Transverse colon (tissue), 4 donors: Measurements from ENCODE around the gene ABHD6. TPM values are rescaled to one million over a fixed set of nuclear protein-coding genes. Genes with fewer than 3 reads are reported as not detected.

ENCODE experiments used
- DNase-seq: peaks from one replicate; pipeline ENCODE4 v3.0.0-alpha.2; 2019
- H3K27ac ChIP-seq, 4 donors: fragments of 200-600 bp; sonication (generic); 2 replicates each; pipeline ENCODE4 v1.5.1; 2016 to 2018; ENCODE audit warnings: inconsistent platforms in 4 of 4
- H3K27me3 ChIP-seq: fragments of 200-600 bp; sonication (generic); 2 replicates; pipeline ENCODE4 v1.5.1; 2017; ENCODE audit warnings: inconsistent platforms
- H3K36me3 ChIP-seq, 4 donors: fragments of 200-600 bp; sonication (generic); 2 replicates each; pipeline ENCODE4 v1.5.1; 2017 to 2019; ENCODE audit warnings: inconsistent platforms in 4 of 4
- H3K4me1 ChIP-seq, 4 donors: fragments of 200-600 bp; sonication (generic); 2 replicates each; pipeline ENCODE4 v1.5.1; 2017 to 2020; ENCODE audit warnings: inconsistent platforms in 4 of 4
- H3K4me3 ChIP-seq, 4 donors: fragments of 200-600 bp; sonication (generic); 1 replicate in 1 of 4; 2 replicates in 3 of 4; pipeline versions ENCODE4 v1.5.1 to v1.6.1; 2017 to 2019; ENCODE audit warnings: inconsistent platforms in 4 of 4
- H3K9me3 ChIP-seq, 2 donors: fragments of 200-600 bp; sonication (generic); 2 replicates each; pipeline ENCODE4 v1.5.1; 2017 to 2019; ENCODE audit warnings: inconsistent platforms in 2 of 2
- EP300 ChIP-seq: sonication (generic); formaldehyde crosslinking; IDR thresholded peaks from one replicate; pipeline ENCODE4 v1.6.1; 2017; ENCODE audit warnings: antibody characterized with exemption, low read depth
- POLR2A ChIP-seq: fragments of 450-650 bp; IDR thresholded peaks from one replicate; pipeline ENCODE4 v1.6.1; 2016; ENCODE audit warnings: antibody characterized with exemption, mild to moderate bottlenecking, moderate library complexity
- POLR2AphosphoS5 ChIP-seq, 3 donors: sonication (generic); formaldehyde crosslinking; IDR thresholded peaks; one replicate each; pipeline ENCODE4 v1.6.1; 2016; ENCODE audit warnings: antibody characterized with exemption in 3 of 3
- WGBS, 2 donors: methylation state at CpG; one replicate each; pipeline ENCODE4 v1.1.5; 2018; ENCODE audit warnings: low coverage in 1 of 2; 5-methylcytosine and 5-hydroxymethylcytosine counted together
- in situ Hi-C, 4 donors: fragments of 200-750 bp; cut with MboI; loops; one replicate each; pipeline versions ENCODE4 v1.15.0 to v1.15.1; 2017; ENCODE audit warnings: low sequenced_read_pairs in 3 of 4, low pct_ligation_motif_present in 1 of 4, low pct_unique_long_range_greater_than_20kb in 1 of 4
- intact Hi-C: fragments of 100-400 bp; cut with DNase I; formaldehyde crosslinking; loops from one replicate; pipeline ENCODE4 v1.15.1; 2023; ENCODE audit warnings: low total_unique reads
- total RNA-seq, 4 donors: library from RNA; depleted of rRNA; stranded (reverse); fragments of >200 nt; gene quantifications; one replicate each; pipeline ENCODE4 v1.1.0, GENCODE V29; 2016
- TF ChIP-seq, protein P1 (sequence below), 5 experiments: fragments of 200-600 bp in 3 of 5; fragments of 450-650 bp in 2 of 5; sonication (generic) in 3 of 5; IDR thresholded peaks; 1 replicate in 2 of 5; 2 replicates in 3 of 5; pipeline ENCODE4 v1.5.1; 2016 to 2017; ENCODE audit warnings: antibody characterized with exemption in 5 of 5, inconsistent platforms in 3 of 5, mild to moderate bottlenecking in 2 of 5, moderate library complexity in 1 of 5

ABHD6 gene
- total RNA-seq, 4 donors from 2014 or later: 5.2 to 68.1 (median 32.0) TPM

DNA sequence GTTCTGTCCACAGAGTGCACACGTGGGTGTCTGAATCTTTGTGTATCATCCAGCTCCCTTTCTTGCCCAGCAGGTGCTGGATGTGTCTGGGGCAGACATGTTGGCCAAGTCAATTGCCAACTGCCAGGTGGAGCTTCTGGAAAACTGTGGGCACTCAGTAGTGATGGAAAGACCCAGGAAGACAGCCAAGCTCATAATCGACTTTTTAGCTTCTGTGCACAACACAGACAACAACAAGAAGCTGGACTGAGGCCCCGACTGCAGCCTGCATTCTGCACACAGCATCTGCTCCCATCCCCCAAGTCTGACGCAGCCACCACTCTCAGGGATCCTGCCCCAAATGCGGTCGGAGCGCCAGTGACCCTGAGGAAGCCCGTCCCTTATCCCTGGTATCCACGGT is 55.9 kb downstream of the ABHD6 start:
- Histone ChIP-seq H3K27ac (no peak overlapping the region), H3K9me3 (no peaks in the 10 kb centered on the region), H3K4me1 (no peaks in the 10 kb centered on the region), H3K4me3 (no peak overlapping the region), H3K36me3 (peaks cover 0 to 4% (median 0%) of the 10 kb centered on the region in 4 donors), H3K27me3 (no peaks in the 10 kb centered on the region)
- intact Hi-C loops (no loop called here), in situ Hi-C loops (loop anchor here in 1 of 4 donors (10.0 kb wide), 1 partner anchor 49 kb away; no protein-coding TSS in a partner anchor)
- TF ChIP-seq EP300 (no peak), POLR2AphosphoS5 (IDR thresholded peaks at IDR 0.05) (no peak), POLR2A (no peak)
- TF ChIP-seq, protein P1, sequence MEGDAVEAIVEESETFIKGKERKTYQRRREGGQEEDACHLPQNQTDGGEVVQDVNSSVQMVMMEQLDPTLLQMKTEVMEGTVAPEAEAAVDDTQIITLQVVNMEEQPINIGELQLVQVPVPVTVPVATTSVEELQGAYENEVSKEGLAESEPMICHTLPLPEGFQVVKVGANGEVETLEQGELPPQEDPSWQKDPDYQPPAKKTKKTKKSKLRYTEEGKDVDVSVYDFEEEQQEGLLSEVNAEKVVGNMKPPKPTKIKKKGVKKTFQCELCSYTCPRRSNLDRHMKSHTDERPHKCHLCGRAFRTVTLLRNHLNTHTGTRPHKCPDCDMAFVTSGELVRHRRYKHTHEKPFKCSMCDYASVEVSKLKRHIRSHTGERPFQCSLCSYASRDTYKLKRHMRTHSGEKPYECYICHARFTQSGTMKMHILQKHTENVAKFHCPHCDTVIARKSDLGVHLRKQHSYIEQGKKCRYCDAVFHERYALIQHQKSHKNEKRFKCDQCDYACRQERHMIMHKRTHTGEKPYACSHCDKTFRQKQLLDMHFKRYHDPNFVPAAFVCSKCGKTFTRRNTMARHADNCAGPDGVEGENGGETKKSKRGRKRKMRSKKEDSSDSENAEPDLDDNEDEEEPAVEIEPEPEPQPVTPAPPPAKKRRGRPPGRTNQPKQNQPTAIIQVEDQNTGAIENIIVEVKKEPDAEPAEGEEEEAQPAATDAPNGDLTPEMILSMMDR (IDR thresholded peaks at IDR 0.05): no peak
- WGBS, 2 donors: 77 to 95% methylated on average over 3 to 9 of the region's 9 CpGs
- DNase-seq: no peak

GRCh38 chr3:58296269-58296668 is 58.7 kb downstream of the ABHD6 start:
- peaks cover 12% of the 10 kb centered on the region for H3K27me3 ChIP-seq
- no peak overlapping the region for H3K27ac ChIP-seq
- 71 to 100% methylated on average over 1 to 5 of the region's 5 CpGs for WGBS, 2 donors
- DNase-seq: no peak
- H3K9me3 ChIP-seq: no peaks in the 10 kb centered on the region
- H3K4me3 ChIP-seq: no peak overlapping the region
- H3K4me1 ChIP-seq: no peaks in the 10 kb centered on the region
- in situ Hi-C loops (loop anchor here in 2 of 4 donors (5.0 to 10.0 kb wide), 2 partner anchors 51 to 114 kb away; no protein-coding TSS in a partner anchor), intact Hi-C loops (no loop called here)
- TF ChIP-seq, protein P1 (IDR thresholded peaks at IDR 0.05): no peak
- TF ChIP-seq POLR2A (no peak), POLR2AphosphoS5 (IDR thresholded peaks at IDR 0.05) (no peak), EP300 (no peak)
- H3K36me3 ChIP-seq: no peaks in the 10 kb centered on the region

DNA sequence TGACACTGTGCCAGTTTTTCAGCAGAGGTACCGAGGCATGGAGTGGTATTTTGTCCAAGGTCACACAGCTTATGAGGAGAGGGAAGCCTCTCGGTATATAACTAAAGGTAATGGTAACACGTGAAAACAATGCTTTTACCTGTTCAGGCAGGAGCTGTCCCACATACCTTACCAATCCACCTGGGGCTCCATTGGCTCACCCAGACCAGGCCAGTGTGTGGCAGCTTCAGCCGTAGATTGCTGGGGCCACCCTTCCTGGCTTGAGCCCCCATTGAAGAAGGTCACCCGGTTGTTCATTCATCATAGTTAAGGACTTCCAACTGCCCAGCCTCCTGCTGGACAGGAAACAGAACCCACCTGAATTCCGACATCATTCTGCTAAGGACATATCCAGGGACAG is 59.3 kb downstream of the ABHD6 start:
- WGBS, 2 donors: 81% methylated on average over 6 of the region's 6 CpGs; no CpG with 5 or more reads in 1 of the 2 donors
- Histone ChIP-seq H3K9me3 (no peaks in the 10 kb centered on the region), H3K4me3 (no peak overlapping the region), H3K27me3 (peaks cover 15% of the 10 kb centered on the region), H3K27ac (no peak overlapping the region), H3K36me3 (no peaks in the 10 kb centered on the region), H3K4me1 (no peaks in the 10 kb centered on the region)
- TF ChIP-seq EP300: no peak
- TF ChIP-seq, protein P1 (IDR thresholded peaks at IDR 0.05): no peak
- TF ChIP-seq POLR2AphosphoS5 (IDR thresholded peaks at IDR 0.05): no peak
- no peak for TF ChIP-seq POLR2A
- no peak for DNase-seq
- intact Hi-C loops (no loop called here), in situ Hi-C loops (loop anchor here in 2 of 4 donors (5.0 to 10.0 kb wide), 2 partner anchors 52 to 115 kb away; no protein-coding TSS in a partner anchor)

DNA sequence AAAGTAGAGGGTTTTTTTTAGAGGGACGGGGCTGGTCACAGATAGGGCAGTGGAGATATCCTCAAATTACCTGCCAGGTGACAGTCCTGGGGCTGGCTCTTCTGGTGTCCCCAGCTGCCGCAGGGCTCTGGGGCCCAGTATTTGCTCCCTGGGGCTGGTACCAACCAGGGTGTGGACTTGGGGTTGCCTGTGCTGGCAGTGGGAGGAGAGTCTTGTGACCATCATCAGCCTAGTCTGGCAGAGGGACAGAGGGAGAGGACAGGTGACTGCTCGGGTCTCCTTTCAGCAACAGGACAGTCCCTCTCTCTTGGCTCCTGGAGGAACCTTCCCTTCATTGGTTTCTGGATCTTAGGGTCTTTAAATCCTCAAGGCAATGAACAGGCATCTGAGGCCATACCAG is 60.6 kb downstream of the ABHD6 start:
- Histone ChIP-seq H3K36me3 (no peaks in the 10 kb centered on the region), H3K27ac (no peak overlapping the region), H3K4me3 (no peak overlapping the region), H3K27me3 (peaks cover 20% of the 10 kb centered on the region), H3K4me1 (no peaks in the 10 kb centered on the region), H3K9me3 (no peaks in the 10 kb centered on the region)
- intact Hi-C loops (no loop called here), in situ Hi-C loops (loop anchor here in 2 of 4 donors (5.0 to 10.0 kb wide), 2 partner anchors 53 to 116 kb away; no protein-coding TSS in a partner anchor)
- TF ChIP-seq POLR2A (no peak), EP300 (no peak), POLR2AphosphoS5 (IDR thresholded peaks at IDR 0.05) (no peak)
- TF ChIP-seq, protein P1 (IDR thresholded peaks at IDR 0.05): no peak
- no peak for DNase-seq
- 59% methylated on average over 3 of the region's 3 CpGs; no CpG with 5 or more reads in 1 of the 2 donors for WGBS, 2 donors
